ENCODE results near the gene TMEM17.
A peak's percentile ranks its signal among the peaks of the same experiment; 100 is the strongest.

The TMEM17 gene

DNA sequence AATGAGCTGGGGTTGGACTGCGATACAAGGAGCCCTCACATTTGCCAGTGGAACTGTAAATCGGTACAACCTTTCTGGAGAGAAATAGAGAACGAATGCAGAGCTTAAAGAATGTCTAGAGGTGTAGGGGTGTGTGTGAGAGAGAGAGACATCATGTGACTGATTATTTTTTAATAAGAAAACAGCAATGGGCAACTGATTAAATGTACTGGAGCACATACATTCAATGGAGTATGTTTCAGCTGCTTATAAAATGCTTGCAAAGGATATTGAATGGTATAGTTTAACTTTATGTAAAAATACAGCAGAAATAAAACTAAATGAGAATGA, 391 bp upstream of the TMEM17 start:
- peak overlapping the region; percentile 69 for H3K27ac ChIP-seq (ENCODE audit: low read depth, low read length)
- H3K4me3 ChIP-seq (ENCODE audit: low read length) = peak overlapping the region; percentile 88
- no peaks in the 10 kb centered on the region for H3K36me3 ChIP-seq (ENCODE audit: insufficient read depth, low read length)
- H3K27me3 ChIP-seq (ENCODE audit: insufficient read depth, low read length) = no peaks in the 10 kb centered on the region
- H3K4me1 ChIP-seq (ENCODE audit: insufficient read depth, low read length) = peaks cover 9% of the 10 kb centered on the region
- 8% methylated on average over 3 of the region's 3 CpGs for WGBS
- no peaks in the 10 kb centered on the region for H3K9me3 ChIP-seq (ENCODE audit: insufficient read depth, low read depth, low read length)
- peak overlapping the region; percentile 88 for H3K9ac ChIP-seq (ENCODE audit: low read depth, low read length)

GRCh38 chr2:62505109-62505749, 766 bp downstream of the TMEM17 start:
- Histone ChIP-seq H3K9me3 (ENCODE audit: insufficient read depth, low read depth, low read length) (no peaks in the 10 kb centered on the region), H3K36me3 (ENCODE audit: insufficient read depth, low read length) (no peaks in the 10 kb centered on the region), H3K4me1 (ENCODE audit: insufficient read depth, low read length) (peaks cover 9% of the 10 kb centered on the region), H3K9ac (ENCODE audit: low read depth, low read length) (peak overlapping the region; percentile 88), H3K27ac (ENCODE audit: low read depth, low read length) (peak overlapping the region; percentile 69), H3K27me3 (ENCODE audit: insufficient read depth, low read length) (no peaks in the 10 kb centered on the region), H3K4me3 (ENCODE audit: low read length) (peak overlapping the region; percentile 88)
- WGBS = 24% methylated on average over 18 of the region's 18 CpGs

- Histone ChIP-seq H3K27ac (ENCODE audit: low read depth, low read length) (no peak overlapping the region), H3K9ac (ENCODE audit: low read depth, low read length) (no peak overlapping the region), H3K27me3 (ENCODE audit: insufficient read depth, low read length) (no peaks in the 10 kb centered on the region), H3K36me3 (ENCODE audit: insufficient read depth, low read length) (no peaks in the 10 kb centered on the region), H3K9me3 (ENCODE audit: insufficient read depth, low read depth, low read length) (no peaks in the 10 kb centered on the region), H3K4me3 (ENCODE audit: low read length) (no peak overlapping the region), H3K4me1 (ENCODE audit: insufficient read depth, low read length) (peaks cover 9% of the 10 kb centered on the region)
- WGBS = 89% methylated on average over 6 of the region's 6 CpGs
Observed at GRCh38 chr2:62504657-62505056, 1.3 kb downstream of the TMEM17 start.

DNA sequence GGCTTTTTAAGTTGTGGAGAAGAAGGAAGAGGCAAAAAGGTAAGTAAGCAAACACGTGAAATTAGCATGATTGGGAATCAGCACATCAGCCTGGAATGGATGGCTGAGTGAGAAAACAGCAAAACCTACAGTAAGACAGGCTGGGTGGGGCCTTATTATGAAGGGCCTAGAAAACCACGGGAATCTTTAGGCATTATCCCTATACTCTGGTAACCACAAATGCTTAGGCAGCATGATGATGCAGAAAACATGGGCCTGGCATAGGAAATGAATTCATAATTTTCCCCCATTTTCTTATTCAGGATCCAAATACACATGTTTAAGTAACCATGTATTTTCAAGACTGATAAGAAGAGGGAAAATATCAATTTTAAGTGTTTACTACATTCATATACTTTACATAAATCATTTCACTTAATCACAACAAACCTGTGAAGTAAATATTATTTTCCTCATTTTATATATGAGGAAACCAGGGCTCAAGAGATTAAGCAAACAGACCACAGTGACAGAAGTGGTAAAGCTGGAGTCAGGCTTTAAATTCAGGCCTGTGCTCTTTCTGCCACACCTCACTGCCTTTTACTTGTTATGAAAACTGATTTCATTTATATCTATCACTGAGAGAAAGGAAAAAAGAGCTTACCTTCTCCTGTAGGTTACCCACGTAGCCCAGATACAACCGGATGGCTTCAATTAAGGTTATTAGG, 4.0 kb downstream of the TMEM17 start:
- Histone ChIP-seq H3K36me3 (ENCODE audit: insufficient read depth, low read length) (no peaks in the 10 kb centered on the region), H3K27me3 (ENCODE audit: insufficient read depth, low read length) (no peaks in the 10 kb centered on the region), H3K9me3 (ENCODE audit: insufficient read depth, low read depth, low read length) (no peaks in the 10 kb centered on the region), H3K27ac (ENCODE audit: low read depth, low read length) (no peak overlapping the region), H3K9ac (ENCODE audit: low read depth, low read length) (no peak overlapping the region), H3K4me3 (ENCODE audit: low read length) (no peak overlapping the region), H3K4me1 (ENCODE audit: insufficient read depth, low read length) (peaks cover 9% of the 10 kb centered on the region)
- 91% methylated on average over 4 of the region's 4 CpGs for WGBS

DNA sequence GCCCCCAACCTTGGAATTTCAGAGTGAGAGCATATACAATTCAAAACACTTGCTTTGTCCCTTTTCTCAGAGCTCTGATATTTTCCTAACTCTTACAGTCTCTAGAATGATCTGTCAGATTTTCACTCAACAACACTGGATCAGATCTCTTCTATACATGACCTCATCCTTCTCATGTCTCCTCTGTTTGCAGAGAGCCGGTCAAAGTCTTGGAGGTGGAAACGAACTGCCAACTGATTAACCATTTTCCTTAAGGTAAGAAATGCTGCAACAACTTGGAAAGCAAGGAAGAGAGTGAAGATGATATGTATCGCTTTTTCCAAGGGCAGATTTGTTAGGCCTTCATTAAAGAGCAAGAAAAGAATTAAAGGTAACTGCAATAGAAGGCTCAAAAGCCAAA, 4.9 kb downstream of the TMEM17 start:
- Histone ChIP-seq H3K36me3 (ENCODE audit: insufficient read depth, low read length) (no peaks in the 10 kb centered on the region), H3K9ac (ENCODE audit: low read depth, low read length) (no peak overlapping the region), H3K4me3 (ENCODE audit: low read length) (no peak overlapping the region), H3K27ac (ENCODE audit: low read depth, low read length) (no peak overlapping the region), H3K27me3 (ENCODE audit: insufficient read depth, low read length) (no peaks in the 10 kb centered on the region), H3K4me1 (ENCODE audit: insufficient read depth, low read length) (peaks cover 4% of the 10 kb centered on the region), H3K9me3 (ENCODE audit: insufficient read depth, low read depth, low read length) (no peaks in the 10 kb centered on the region)
- WGBS = 87% methylated on average over 3 of the region's 3 CpGs

- Histone ChIP-seq H3K36me3 (ENCODE audit: insufficient read depth, low read length) (no peaks in the 10 kb centered on the region), H3K27me3 (ENCODE audit: insufficient read depth, low read length) (no peaks in the 10 kb centered on the region), H3K4me3 (ENCODE audit: low read length) (no peak overlapping the region), H3K9ac (ENCODE audit: low read depth, low read length) (no peak overlapping the region), H3K4me1 (ENCODE audit: insufficient read depth, low read length) (no peaks in the 10 kb centered on the region), H3K27ac (ENCODE audit: low read depth, low read length) (no peak overlapping the region), H3K9me3 (ENCODE audit: insufficient read depth, low read depth, low read length) (no peaks in the 10 kb centered on the region)
- WGBS = 93% methylated on average over 2 of the region's 2 CpGs
Observed at GRCh38 chr2:62499430-62500060, 6.5 kb downstream of the TMEM17 start.

DNA sequence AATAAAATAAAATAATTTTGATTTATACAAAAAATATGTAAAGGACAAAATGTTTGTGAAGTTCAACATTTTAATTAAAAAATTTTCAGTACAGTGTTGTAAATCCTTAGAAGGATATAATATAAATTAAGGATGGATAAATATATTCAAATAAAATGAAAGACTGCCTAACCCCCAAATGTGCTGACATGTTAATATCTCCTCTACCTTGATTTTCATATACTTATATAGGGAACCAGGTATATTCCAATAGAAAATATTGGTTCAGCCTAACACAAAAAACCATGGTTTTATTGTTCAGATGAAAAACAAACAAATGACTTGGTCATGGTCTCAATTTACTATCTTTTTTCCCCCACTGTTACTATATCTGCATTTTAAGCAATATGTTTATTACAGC, 7.3 kb downstream of the TMEM17 start:
- Histone ChIP-seq H3K36me3 (ENCODE audit: insufficient read depth, low read length) (no peaks in the 10 kb centered on the region), H3K4me1 (ENCODE audit: insufficient read depth, low read length) (no peaks in the 10 kb centered on the region), H3K27ac (ENCODE audit: low read depth, low read length) (no peak overlapping the region), H3K9me3 (ENCODE audit: insufficient read depth, low read depth, low read length) (no peaks in the 10 kb centered on the region), H3K9ac (ENCODE audit: low read depth, low read length) (no peak overlapping the region), H3K4me3 (ENCODE audit: low read length) (no peak overlapping the region), H3K27me3 (ENCODE audit: insufficient read depth, low read length) (no peaks in the 10 kb centered on the region)

DNA sequence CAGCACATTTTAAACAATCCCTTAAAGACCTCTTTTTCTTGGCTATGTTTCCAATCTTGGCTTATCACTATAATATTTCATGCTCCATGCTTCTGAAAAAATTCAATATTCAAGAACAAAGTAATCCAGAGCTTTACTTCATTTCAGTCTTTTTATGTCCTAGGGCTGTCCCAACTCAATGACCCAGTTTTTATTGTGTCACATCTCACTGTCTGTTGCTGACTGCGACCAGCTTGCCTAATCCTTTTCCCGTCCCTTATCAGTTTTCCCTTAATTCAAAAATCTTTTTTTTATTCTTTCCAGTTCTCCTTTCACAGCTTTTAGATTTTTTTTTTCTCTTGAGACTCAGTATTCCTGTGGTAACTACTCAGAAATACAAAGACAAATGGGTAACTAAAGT, 10.2 kb downstream of the TMEM17 start:
- Histone ChIP-seq H3K36me3 (ENCODE audit: insufficient read depth, low read length) (no peaks in the 10 kb centered on the region), H3K27ac (ENCODE audit: low read depth, low read length) (no peak overlapping the region), H3K4me3 (ENCODE audit: low read length) (no peak overlapping the region), H3K9me3 (ENCODE audit: insufficient read depth, low read depth, low read length) (no peaks in the 10 kb centered on the region), H3K27me3 (ENCODE audit: insufficient read depth, low read length) (no peaks in the 10 kb centered on the region), H3K9ac (ENCODE audit: low read depth, low read length) (no peak overlapping the region), H3K4me1 (ENCODE audit: insufficient read depth, low read length) (no peaks in the 10 kb centered on the region)
- WGBS = 90% methylated on average over 2 of the region's 2 CpGs

DNA sequence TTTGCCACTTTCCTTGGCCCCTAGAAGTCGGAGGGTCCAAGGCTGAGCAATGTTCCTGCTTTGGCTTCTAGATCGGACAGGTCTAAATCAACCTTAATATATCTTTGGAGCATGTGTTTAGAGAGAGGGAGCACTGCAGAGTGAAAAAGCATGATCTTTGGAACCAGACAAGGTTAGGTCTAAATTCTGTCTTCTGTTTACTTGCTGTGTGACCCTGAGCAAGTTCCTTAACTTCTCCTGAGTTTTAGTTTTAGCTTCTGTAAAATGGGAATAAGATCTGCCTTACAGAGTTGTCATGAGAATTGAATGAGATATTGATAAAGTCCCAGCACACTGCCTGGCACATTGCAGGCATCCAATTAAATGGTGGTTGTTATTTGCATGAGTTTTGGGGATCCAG, 13.9 kb downstream of the TMEM17 start:
- no peaks in the 10 kb centered on the region for H3K27me3 ChIP-seq (ENCODE audit: insufficient read depth, low read length)
- H3K27ac ChIP-seq (ENCODE audit: low read depth, low read length) = no peak overlapping the region
- no peaks in the 10 kb centered on the region for H3K4me1 ChIP-seq (ENCODE audit: insufficient read depth, low read length)
- H3K36me3 ChIP-seq (ENCODE audit: insufficient read depth, low read length) = no peaks in the 10 kb centered on the region
- no peaks in the 10 kb centered on the region for H3K9me3 ChIP-seq (ENCODE audit: insufficient read depth, low read depth, low read length)
- WGBS = 90% methylated on average over 2 of the region's 2 CpGs
- no peak overlapping the region for H3K4me3 ChIP-seq (ENCODE audit: low read length)
- H3K9ac ChIP-seq (ENCODE audit: low read depth, low read length) = no peak overlapping the region

DNA sequence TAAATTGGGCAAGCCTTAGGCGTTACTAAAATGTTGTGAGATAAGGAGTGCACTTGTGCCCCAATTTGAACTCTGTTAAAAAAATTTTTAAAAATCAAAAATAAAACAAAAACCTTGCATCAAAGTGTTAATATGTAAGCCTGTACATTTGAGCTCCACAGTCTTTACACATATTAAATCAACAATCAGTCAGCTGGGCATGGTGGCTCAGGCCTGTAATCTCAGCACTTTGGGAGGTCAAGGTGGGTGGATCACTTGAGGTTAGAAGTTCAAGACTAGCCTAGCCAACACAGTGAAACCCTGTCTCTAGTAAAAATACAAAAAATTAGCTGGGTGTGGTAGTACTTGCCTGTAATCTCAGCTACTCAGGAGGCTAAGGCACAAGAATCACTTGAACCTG, 16.3 kb downstream of the TMEM17 start:
- no peaks in the 10 kb centered on the region for H3K9me3 ChIP-seq (ENCODE audit: insufficient read depth, low read depth, low read length)
- H3K27me3 ChIP-seq (ENCODE audit: insufficient read depth, low read length) = no peaks in the 10 kb centered on the region
- no peak overlapping the region for H3K27ac ChIP-seq (ENCODE audit: low read depth, low read length)
- no peak overlapping the region for H3K4me3 ChIP-seq (ENCODE audit: low read length)
- H3K9ac ChIP-seq (ENCODE audit: low read depth, low read length) = no peak overlapping the region
- H3K4me1 ChIP-seq (ENCODE audit: insufficient read depth, low read length) = peaks cover 5% of the 10 kb centered on the region; the same call in 1 of the 2 replicates
- 100% methylated on average over 1 of the region's 1 CpG for WGBS
- H3K36me3 ChIP-seq (ENCODE audit: insufficient read depth, low read length) = no peaks in the 10 kb centered on the region

DNA sequence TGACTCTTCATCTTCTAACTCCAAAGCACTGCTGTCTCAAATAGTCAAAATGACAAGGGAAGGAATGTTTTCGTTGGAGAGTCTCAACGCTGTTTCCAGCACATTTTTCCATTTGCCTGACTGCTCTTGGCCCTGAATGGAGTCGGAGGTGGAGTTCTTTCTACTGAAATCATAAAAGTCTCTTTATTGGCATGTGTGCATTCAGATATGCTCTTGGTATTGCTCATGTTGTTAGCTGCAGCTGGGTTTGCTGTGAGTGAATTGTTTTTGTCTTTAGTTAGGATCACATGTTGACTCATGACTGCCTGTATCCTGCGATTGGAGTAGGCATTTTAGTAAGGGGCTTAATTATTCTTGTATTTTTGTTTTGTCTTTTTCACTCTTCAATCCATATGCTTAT, 16.8 kb downstream of the TMEM17 start:
- Histone ChIP-seq H3K4me1 (ENCODE audit: insufficient read depth, low read length) (peaks cover 5% of the 10 kb centered on the region; the same call in 1 of the 2 replicates), H3K27ac (ENCODE audit: low read depth, low read length) (no peak overlapping the region), H3K9ac (ENCODE audit: low read depth, low read length) (no peak overlapping the region), H3K4me3 (ENCODE audit: low read length) (no peak overlapping the region), H3K36me3 (ENCODE audit: insufficient read depth, low read length) (no peaks in the 10 kb centered on the region), H3K27me3 (ENCODE audit: insufficient read depth, low read length) (no peaks in the 10 kb centered on the region), H3K9me3 (ENCODE audit: insufficient read depth, low read depth, low read length) (no peaks in the 10 kb centered on the region)
- 94% methylated on average over 4 of the region's 4 CpGs for WGBS

Measured in HUES64 (cell line).